ENCODE data around the gene CPA3. TPM values are rescaled to one million over a fixed set of nuclear protein-coding genes. Genes with fewer than 3 reads are reported as not detected.

The CPA3 gene
- total and polyA plus RNA-seq, 2 of the 13 experiments (the other 11 are each of a cell fraction or from before 2014, with no cell fraction given), result not detected

- H3K4me1 ChIP-seq (ENCODE audit: insufficient read depth, low read length), result no peaks in the 10 kb centered on the region
- H3K27ac ChIP-seq (ENCODE audit: extremely low read length, insufficient read depth, low read length), result no peak overlapping the region
- intact Hi-C loops (cut with micrococcal nuclease; ENCODE audit: unreplicated experiment), result no loop called here
- no peak overlapping the region for H3K4me3 ChIP-seq (replicated peaks in 1 of 3; ENCODE audit: insufficient read depth in 1 of 3, low read depth in 2 of 3, low read length in 3 of 3)
- FAIRE-seq (no peak), DNase-seq (ENCODE audit: low spot score) (no peak), ATAC-seq (no peak)
- ChIA-PET POLR2A (no interaction called here), CTCF (ENCODE audit: low intra/inter-chr PET ratio, low total read pairs) (no interaction called here)
- in situ Hi-C loops (cut with HindIII; ENCODE audit: extremely low pct_ligation_motif_present, low pct_unique_long_range_greater_than_20kb), result no loop called here
- H3K36me3 ChIP-seq (replicated peaks in 1 of 2; ENCODE audit: control insufficient read depth in 1 of 2, insufficient read depth in 2 of 2, low read length in 2 of 2), result no peaks in the 10 kb centered on the region
- peaks cover 0 to 4% of the 10 kb centered on the region in 2 experiments; a peak in 1 of 5 replicates for H3K27me3 ChIP-seq (ENCODE audit: control insufficient read depth in 1 of 2, insufficient read depth in 2 of 2, low read length in 2 of 2)
- BruUV-seq (replicated peaks), result no TSS peak
- H2AFZ ChIP-seq (ENCODE audit: low read length), result no peak overlapping the region
- no peaks in the 10 kb centered on the region for H3K79me2 ChIP-seq (ENCODE audit: insufficient read depth, low read length)
- TF ChIP-seq, protein P1, sequence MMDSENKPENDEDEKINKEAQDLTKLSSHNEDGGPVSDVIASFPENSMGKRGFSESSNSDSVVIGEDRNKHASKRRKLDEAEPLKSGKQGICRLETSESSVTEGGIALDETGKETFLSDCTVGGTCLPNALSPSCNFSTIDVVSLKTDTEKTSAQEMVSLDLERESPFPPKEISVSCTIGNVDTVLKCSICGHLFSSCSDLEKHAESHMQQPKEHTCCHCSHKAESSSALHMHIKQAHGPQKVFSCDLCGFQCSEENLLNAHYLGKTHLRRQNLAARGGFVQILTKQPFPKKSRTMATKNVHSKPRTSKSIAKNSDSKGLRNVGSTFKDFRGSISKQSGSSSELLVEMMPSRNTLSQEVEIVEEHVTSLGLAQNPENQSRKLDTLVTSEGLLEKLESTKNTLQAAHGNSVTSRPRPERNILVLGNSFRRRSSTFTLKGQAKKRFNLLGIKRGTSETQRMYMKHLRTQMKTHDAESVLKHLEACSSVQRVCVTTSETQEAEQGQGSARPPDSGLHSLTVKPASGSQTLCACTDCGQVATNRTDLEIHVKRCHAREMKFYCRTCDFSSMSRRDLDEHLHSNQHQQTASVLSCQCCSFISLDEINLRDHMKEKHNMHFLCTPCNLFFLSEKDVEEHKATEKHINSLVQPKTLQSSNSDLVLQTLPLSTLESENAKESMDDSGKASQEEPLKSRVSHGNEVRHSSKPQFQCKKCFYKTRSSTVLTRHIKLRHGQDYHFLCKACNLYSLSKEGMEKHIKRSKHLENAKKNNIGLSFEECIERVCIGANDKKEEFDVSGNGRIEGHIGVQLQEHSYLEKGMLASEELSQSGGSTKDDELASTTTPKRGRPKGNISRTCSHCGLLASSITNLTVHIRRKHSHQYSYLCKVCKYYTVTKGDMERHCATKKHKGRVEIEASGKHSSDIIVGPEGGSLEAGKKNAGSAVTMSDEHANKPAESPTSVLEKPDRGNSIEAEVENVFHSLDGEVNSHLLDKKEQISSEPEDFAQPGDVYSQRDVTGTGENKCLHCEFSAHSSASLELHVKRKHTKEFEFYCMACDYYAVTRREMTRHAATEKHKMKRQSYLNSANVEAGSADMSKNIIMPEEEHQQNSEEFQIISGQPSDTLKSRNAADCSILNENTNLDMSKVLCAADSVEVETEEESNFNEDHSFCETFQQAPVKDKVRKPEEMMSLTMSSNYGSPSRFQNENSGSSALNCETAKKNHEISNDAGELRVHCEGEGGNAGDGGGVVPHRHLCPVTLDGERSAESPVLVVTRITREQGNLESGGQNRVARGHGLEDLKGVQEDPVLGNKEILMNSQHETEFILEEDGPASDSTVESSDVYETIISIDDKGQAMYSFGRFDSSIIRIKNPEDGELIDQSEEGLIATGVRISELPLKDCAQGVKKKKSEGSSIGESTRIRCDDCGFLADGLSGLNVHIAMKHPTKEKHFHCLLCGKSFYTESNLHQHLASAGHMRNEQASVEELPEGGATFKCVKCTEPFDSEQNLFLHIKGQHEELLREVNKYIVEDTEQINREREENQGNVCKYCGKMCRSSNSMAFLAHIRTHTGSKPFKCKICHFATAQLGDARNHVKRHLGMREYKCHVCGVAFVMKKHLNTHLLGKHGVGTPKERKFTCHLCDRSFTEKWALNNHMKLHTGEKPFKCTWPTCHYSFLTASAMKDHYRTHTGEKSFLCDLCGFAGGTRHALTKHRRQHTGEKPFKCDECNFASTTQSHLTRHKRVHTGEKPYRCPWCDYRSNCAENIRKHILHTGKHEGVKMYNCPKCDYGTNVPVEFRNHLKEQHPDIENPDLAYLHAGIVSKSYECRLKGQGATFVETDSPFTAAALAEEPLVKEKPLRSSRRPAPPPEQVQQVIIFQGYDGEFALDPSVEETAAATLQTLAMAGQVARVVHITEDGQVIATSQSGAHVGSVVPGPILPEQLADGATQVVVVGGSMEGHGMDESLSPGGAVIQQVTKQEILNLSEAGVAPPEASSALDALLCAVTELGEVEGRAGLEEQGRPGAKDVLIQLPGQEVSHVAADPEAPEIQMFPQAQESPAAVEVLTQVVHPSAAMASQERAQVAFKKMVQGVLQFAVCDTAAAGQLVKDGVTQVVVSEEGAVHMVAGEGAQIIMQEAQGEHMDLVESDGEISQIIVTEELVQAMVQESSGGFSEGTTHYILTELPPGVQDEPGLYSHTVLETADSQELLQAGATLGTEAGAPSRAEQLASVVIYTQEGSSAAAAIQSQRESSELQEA (CRISPR knock-in tag; IDR thresholded peaks at IDR 0.05; ENCODE audit: not compliant biosample characterization), result no peak
- no peak for TF ChIP-seq REXO4 (CRISPR knock-in tag; IDR thresholded peaks at IDR 0.05; ENCODE audit: borderline replicate concordance)
- TF ChIP-seq FIP1L1 (IDR thresholded peaks at IDR 0.05; ENCODE audit: borderline replicate concordance, insufficient read depth, low read depth, low read length), result no peak
- TF ChIP-seq FOXC1 (CRISPR knock-in tag; IDR thresholded peaks at IDR 0.05; ENCODE audit: borderline replicate concordance), result no peak
- TF ChIP-seq ZNF790 (CRISPR knock-in tag; IDR thresholded peaks at IDR 0.05; ENCODE audit: borderline replicate concordance), result no peak
- TF ChIP-seq FOXJ3 (CRISPR knock-in tag; IDR thresholded peaks at IDR 0.05; ENCODE audit: borderline replicate concordance), result no peak
- TF ChIP-seq ZFP36L2 (CRISPR knock-in tag; IDR thresholded peaks at IDR 0.05), result no peak
- TF ChIP-seq ZNF800 (CRISPR knock-in tag; IDR thresholded peaks at IDR 0.05), result no peak
- H3K4me2 ChIP-seq (ENCODE audit: low read depth, low read length), result no peak overlapping the region
- no peak overlapping the region for H3K9ac ChIP-seq (ENCODE audit: insufficient read depth, low read depth, low read length)
- 48% methylated on average over 4 of the region's 4 CpGs for WGBS (ENCODE audit: low lambda C conversion rate)
- no peaks in the 10 kb centered on the region for H3K9me3 ChIP-seq (ENCODE audit: low read length)
- H4K20me1 ChIP-seq (ENCODE audit: insufficient read depth, low read length), result no peaks in the 10 kb centered on the region
These were observed 66.5 kb downstream of the CPA3 start for GRCh38 chr3:148931574-148931973.

Measured in HepG2 (cell line).